OCI-LY1 (cell line): ENCODE results near the gene SOCS1.

Experiments used
- H2AFZ ChIP-seq: fragments of 200-600 bp; sonication (generic), shearing (Covaris generic); 2 replicates; pipeline ENCODE4 v1.6.0; 2014; ENCODE audit warnings: antibody characterized with exemption, mild to moderate bottlenecking, low read length
- H3F3A ChIP-seq: fragments of 200-600 bp; sonication (generic), shearing (Covaris generic); 2 replicates; pipeline ENCODE4 v1.6.0; 2014; ENCODE audit warnings: mild to moderate bottlenecking, antibody characterized with exemption, low read length, moderate library complexity; ENCODE audit not compliant: insufficient read depth
- H3K27ac ChIP-seq: fragments of 200-600 bp; sonication (generic); 2 replicates; pipeline ENCODE4 v1.5.1; 2014; ENCODE audit warnings: low read length, mixed run types, mild to moderate bottlenecking, low read depth; ENCODE audit not compliant: poor library complexity, severe bottlenecking
- H3K27me3 ChIP-seq: fragments of 200-600 bp; sonication (generic); 2 replicates; pipeline ENCODE4 v1.6.0; 2014; ENCODE audit warnings: antibody characterized with exemption, mild to moderate bottlenecking, low read length, moderate library complexity; ENCODE audit not compliant: insufficient read depth
- H3K36me3 ChIP-seq: fragments of 200-600 bp; sonication (generic); 2 replicates; pipeline ENCODE4 v1.6.1; 2014; ENCODE audit warnings: mild to moderate bottlenecking, antibody characterized with exemption, low read length, moderate library complexity, mixed read lengths; ENCODE audit not compliant: insufficient read depth
- H3K4me1 ChIP-seq: fragments of 200-600 bp; sonication (generic); 2 replicates; pipeline ENCODE4 v1.5.1; 2014; ENCODE audit warnings: mild to moderate bottlenecking, low read length, moderate library complexity; ENCODE audit not compliant: insufficient read depth, severe bottlenecking
- H3K4me2 ChIP-seq: fragments of 200-600 bp; sonication (generic), shearing (Covaris generic); 2 replicates; pipeline ENCODE4 v1.6.1; 2014; ENCODE audit warnings: low read length
- H3K4me3 ChIP-seq: fragments of 200-600 bp; sonication (generic); 2 replicates; pipeline ENCODE4 v1.5.1; 2014; ENCODE audit warnings: low read length, low read depth, mild to moderate bottlenecking, mixed read lengths; ENCODE audit not compliant: poor library complexity, severe bottlenecking
- H3K79me2 ChIP-seq: fragments of 200-600 bp; shearing (Covaris generic); 2 replicates; pipeline ENCODE4 v1.6.1; 2016; ENCODE audit warnings: mixed run types, low read length, mixed read lengths; ENCODE audit not compliant: insufficient read depth
- H3K9ac ChIP-seq: fragments of 200-600 bp; sonication (generic), shearing (Covaris generic); 2 replicates; pipeline ENCODE4 v1.6.1; 2014; ENCODE audit warnings: mild to moderate bottlenecking, low read length, mixed read lengths
- H3K9me2 ChIP-seq: fragments of 200-600 bp; sonication (generic), shearing (Covaris generic); 2 replicates; pipeline ENCODE4 v1.6.1; 2014; ENCODE audit warnings: low read depth, mild to moderate bottlenecking, low read length, mixed read lengths
- H3K9me3 ChIP-seq: fragments of 200-600 bp; shearing (Covaris generic); 2 replicates; pipeline ENCODE4 v1.6.1; 2014; ENCODE audit warnings: low read length, mixed read lengths
- H4K20me1 ChIP-seq: fragments of 200-600 bp; sonication (generic), shearing (Covaris generic); 2 replicates; pipeline ENCODE4 v1.6.0; 2016; ENCODE audit warnings: mild to moderate bottlenecking, low read length; ENCODE audit not compliant: insufficient read depth
- EZH2 ChIP-seq: fragments of 200-600 bp; sonication (generic), shearing (Covaris generic); IDR thresholded peaks from 2 replicates; pipeline ENCODE4 v1.8.0; 2017; ENCODE audit warnings: borderline replicate concordance, mixed run types, mild to moderate bottlenecking, antibody characterized with exemption, low read length, moderate library complexity, mixed read lengths
- TF ChIP-seq, protein P1 (sequence below): fragments of 200-600 bp; sonication (generic), shearing (Covaris generic); IDR thresholded peaks from 2 replicates; pipeline ENCODE4 v1.5.1; 2017; ENCODE audit warnings: mild to moderate bottlenecking, antibody characterized with exemption, low read length, moderate library complexity, mixed read lengths

The SOCS1 gene

DNA sequence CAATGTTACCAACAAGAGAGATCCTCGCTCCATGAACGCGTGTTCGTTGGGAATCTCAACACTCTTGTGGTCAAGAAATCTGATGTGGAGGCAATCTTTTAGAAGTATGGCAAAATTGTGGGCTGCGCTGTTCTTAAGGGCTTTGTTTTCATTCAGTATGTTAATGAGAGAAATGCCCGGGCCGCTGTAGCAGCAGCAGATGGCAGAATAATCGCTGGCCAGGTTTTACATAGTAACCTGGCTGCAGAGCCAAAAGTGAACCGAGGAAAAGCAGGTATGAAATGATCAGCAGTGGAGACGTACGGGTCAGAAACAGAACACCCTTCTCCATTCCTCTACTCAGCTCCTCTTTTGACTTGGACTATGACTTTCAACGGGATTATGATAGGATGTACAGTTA, 13.3 kb downstream of the SOCS1 start:
- Histone ChIP-seq H3K4me3 (no peak overlapping the region), H2AFZ (no peak overlapping the region), H3K27me3 (no peaks in the 10 kb centered on the region), H3K4me2 (no peak overlapping the region), H3K36me3 (no peaks in the 10 kb centered on the region; the same call in 1 of the 2 replicates), H3K79me2 (no peaks in the 10 kb centered on the region), H3K9ac (no peak overlapping the region), H3K4me1 (no peaks in the 10 kb centered on the region), H3K27ac (no peak overlapping the region), H4K20me1 (no peaks in the 10 kb centered on the region), H3F3A (no peaks in the 10 kb centered on the region), H3K9me2 (no peaks in the 10 kb centered on the region), H3K9me3 (no peaks in the 10 kb centered on the region)
- no peak for TF ChIP-seq EZH2
- TF ChIP-seq, protein P1, sequence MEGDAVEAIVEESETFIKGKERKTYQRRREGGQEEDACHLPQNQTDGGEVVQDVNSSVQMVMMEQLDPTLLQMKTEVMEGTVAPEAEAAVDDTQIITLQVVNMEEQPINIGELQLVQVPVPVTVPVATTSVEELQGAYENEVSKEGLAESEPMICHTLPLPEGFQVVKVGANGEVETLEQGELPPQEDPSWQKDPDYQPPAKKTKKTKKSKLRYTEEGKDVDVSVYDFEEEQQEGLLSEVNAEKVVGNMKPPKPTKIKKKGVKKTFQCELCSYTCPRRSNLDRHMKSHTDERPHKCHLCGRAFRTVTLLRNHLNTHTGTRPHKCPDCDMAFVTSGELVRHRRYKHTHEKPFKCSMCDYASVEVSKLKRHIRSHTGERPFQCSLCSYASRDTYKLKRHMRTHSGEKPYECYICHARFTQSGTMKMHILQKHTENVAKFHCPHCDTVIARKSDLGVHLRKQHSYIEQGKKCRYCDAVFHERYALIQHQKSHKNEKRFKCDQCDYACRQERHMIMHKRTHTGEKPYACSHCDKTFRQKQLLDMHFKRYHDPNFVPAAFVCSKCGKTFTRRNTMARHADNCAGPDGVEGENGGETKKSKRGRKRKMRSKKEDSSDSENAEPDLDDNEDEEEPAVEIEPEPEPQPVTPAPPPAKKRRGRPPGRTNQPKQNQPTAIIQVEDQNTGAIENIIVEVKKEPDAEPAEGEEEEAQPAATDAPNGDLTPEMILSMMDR: no peak

DNA sequence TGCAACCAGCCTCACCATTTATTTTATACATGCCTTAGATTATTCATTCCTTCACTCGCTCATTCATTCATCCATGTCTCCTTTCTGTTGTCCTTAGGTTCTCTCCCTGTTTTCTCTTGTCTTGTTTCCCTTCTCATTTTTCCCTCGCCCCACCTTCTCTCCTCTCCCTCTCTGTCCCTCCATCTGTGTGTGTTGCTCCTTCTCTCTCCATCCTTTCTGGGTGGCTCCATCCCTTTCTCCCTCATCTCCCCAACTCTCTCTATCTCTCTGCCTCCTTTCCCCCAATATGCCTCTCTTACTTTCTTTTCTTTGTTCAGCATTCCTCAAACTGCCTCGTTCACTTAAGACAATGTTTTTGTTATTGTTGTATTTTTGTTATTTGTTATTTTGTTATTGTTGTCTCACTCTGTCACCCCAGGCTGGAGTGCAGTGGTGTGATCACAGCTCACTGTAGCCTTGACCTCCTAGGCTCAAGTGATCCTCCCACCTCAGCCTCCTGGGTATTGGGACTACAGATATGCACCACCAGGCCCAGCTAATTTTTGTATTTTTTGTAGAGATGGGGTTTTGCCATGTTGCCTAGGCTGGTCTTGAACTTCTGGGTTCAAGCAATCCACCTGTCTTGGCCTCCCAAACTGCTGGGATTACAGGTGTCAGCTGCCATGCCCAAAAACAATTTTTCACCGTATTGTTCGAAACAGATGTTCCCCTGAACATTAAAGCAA, 14.4 kb downstream of the SOCS1 start:
- H3K36me3 ChIP-seq: no peaks in the 10 kb centered on the region; the same call in 1 of the 2 replicates
- no peaks in the 10 kb centered on the region for H4K20me1 ChIP-seq
- H3K27ac ChIP-seq: no peak overlapping the region
- H3K4me1 ChIP-seq: no peaks in the 10 kb centered on the region
- H3K4me3 ChIP-seq: no peak overlapping the region
- H3K9me2 ChIP-seq: no peaks in the 10 kb centered on the region
- H3K9ac ChIP-seq: no peak overlapping the region
- TF ChIP-seq EZH2: no peak
- TF ChIP-seq, protein P1: no peak
- no peaks in the 10 kb centered on the region for H3K9me3 ChIP-seq
- H3K79me2 ChIP-seq: no peaks in the 10 kb centered on the region
- H3F3A ChIP-seq: no peaks in the 10 kb centered on the region
- H3K4me2 ChIP-seq: no peak overlapping the region
- no peak overlapping the region for H2AFZ ChIP-seq
- no peaks in the 10 kb centered on the region for H3K27me3 ChIP-seq

DNA sequence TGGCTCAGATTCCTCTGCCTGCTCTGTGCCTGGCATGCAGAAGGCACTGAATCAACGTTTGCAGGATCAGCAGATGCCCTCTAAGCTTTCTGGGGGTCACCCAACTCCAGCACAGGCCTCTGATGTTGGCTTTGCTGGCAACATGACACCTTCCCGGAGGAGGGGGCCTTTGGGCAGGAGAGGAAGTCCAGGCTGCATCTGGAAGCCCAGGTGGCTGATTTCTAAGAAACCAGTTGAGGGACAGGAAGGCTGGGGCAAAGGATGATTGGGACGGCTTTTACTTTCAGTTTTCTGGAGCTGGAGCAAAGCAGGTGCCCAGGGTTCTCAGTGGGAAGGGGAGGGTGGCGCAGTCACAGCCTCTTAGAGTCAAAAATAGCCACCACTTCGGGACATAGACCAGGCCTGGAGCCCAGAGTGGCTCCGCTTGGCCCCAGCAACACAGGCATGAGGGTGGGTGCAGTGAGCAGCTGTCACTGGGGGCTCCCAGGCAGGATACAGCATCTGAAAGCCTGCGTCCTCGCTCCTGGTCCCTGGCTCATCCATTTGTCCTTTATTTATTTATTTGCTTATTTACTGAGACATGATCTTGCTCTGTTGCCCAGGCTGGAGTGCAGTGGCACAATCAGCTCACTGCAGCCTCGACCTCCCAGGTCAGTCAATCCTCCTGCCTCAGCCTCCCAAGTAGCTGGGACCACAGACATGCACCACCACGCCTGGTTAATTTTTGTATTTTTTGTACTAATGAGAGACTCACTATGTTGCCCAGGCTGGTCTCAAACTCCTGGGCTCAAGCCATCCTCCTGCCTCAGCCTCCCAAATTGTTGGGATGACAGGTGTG, 15.1 kb downstream of the SOCS1 start:
- Histone ChIP-seq H3F3A (no peaks in the 10 kb centered on the region), H3K9ac (no peak overlapping the region), H3K27ac (no peak overlapping the region), H3K4me1 (no peaks in the 10 kb centered on the region), H3K27me3 (no peaks in the 10 kb centered on the region), H4K20me1 (no peaks in the 10 kb centered on the region), H2AFZ (no peak overlapping the region), H3K9me3 (no peaks in the 10 kb centered on the region), H3K79me2 (no peaks in the 10 kb centered on the region), H3K36me3 (no peaks in the 10 kb centered on the region), H3K9me2 (no peaks in the 10 kb centered on the region), H3K4me2 (no peak overlapping the region), H3K4me3 (no peak overlapping the region)
- no peak for TF ChIP-seq EZH2
- TF ChIP-seq, protein P1: no peak
